ENCODE measurements around the gene TMPRSS4. TPM values are rescaled to one million over a fixed set of nuclear protein-coding genes. Genes with fewer than 3 reads are reported as not detected.

Gene TMPRSS4
- total RNA-seq, 1 experiment from 2014 or later = 1.5 TPM

- POLR2A ChIA-PET = no interaction called here
- Histone ChIP-seq H3K9ac (ENCODE audit: low read length) (no peak overlapping the region), H3K4me1 (ENCODE audit: control insufficient read depth in 1 of 2, insufficient read depth in 2 of 2, low read length in 2 of 2) (no peaks in the 10 kb centered on the region; a peak in 1 of 4 replicates), H3K4me3 (replicated peaks in 1 of 2; ENCODE audit: low read depth in 1 of 2, low read length in 2 of 2) (no peak overlapping the region), H3K27ac (ENCODE audit: low read depth, low read length) (no peak overlapping the region), H3K9me3 (ENCODE audit: control insufficient read depth in 1 of 2, insufficient read depth in 1 of 2, low read depth in 1 of 2, low read length in 2 of 2) (no peaks in the 10 kb centered on the region; a peak in 1 of 4 replicates), H3K4me2 (ENCODE audit: low read length) (no peak overlapping the region), H3K36me3 (ENCODE audit: control insufficient read depth in 1 of 2, insufficient read depth in 2 of 2, low read length in 2 of 2) (no peaks in the 10 kb centered on the region), H3K79me2 (ENCODE audit: insufficient read depth, low read length) (no peaks in the 10 kb centered on the region), H3K27me3 (ENCODE audit: insufficient read depth, low read length) (peaks cover under 1% of the 10 kb centered on the region; the same call in 1 of the 2 replicates), H3K9me2 (ENCODE audit: insufficient read depth) (no peaks in the 10 kb centered on the region), H2AFZ (ENCODE audit: low read depth, low read length, poor library complexity, severe bottlenecking) (no peak overlapping the region), H4K20me1 (ENCODE audit: insufficient read depth) (no peaks in the 10 kb centered on the region)
- intact Hi-C loops (cut with micrococcal nuclease) = no loop called here
- DNase-seq (ENCODE audit: low read depth, low spot score) (no peak), ATAC-seq (no peak)
- no TSS peak for BruUV-seq (replicated peaks)
- RAD21 ChIA-PET (ENCODE audit: low non-redundant PET in 1 of 2, low total read pairs in 2 of 2, uncharacterized antibody in 2 of 2, unreplicated experiment in 2 of 2) = no interaction called here
- TF ChIP-seq SIN3A (IDR thresholded peaks at IDR 0.05; ENCODE audit: low read depth) (no peak), RAD21 (IDR thresholded peaks at IDR 0.05; ENCODE audit: low read depth) (no peak), MAX (IDR thresholded peaks at IDR 0.05) (no peak), ZNF274 (IDR thresholded peaks at IDR 0.05; ENCODE audit: low read depth, low read length) (no peak), CTCF (IDR thresholded peaks at IDR 0.05 in 2 of 3, conservative IDR thresholded peaks at IDR 0.05 in 1 of 3; ENCODE audit: borderline replicate concordance in 1 of 3, insufficient read depth in 1 of 3, low read depth in 2 of 3, low read length in 2 of 3) (no peak), ZFX (IDR thresholded peaks at IDR 0.05) (no peak), EGR1 (IDR thresholded peaks at IDR 0.05; ENCODE audit: low read depth) (no peak)
- CTCF ChIA-PET = no interaction called here
These were observed 13.8 kb downstream of the TMPRSS4 start for GRCh38 chr11:118090545-118091162.

GRCh38 chr11:118091690-118092089, 14.8 kb downstream of the TMPRSS4 start:
- ChIA-PET CTCF (no interaction called here), POLR2A (no interaction called here), RAD21 (ENCODE audit: low non-redundant PET in 1 of 2, low total read pairs in 2 of 2, uncharacterized antibody in 2 of 2, unreplicated experiment in 2 of 2) (no interaction called here)
- H3K9me2 ChIP-seq (ENCODE audit: insufficient read depth) = no peaks in the 10 kb centered on the region
- intact Hi-C loops (cut with micrococcal nuclease) = no loop called here
- no peaks in the 10 kb centered on the region; a peak in 1 of 4 replicates for H3K9me3 ChIP-seq (ENCODE audit: control insufficient read depth in 1 of 2, insufficient read depth in 1 of 2, low read depth in 1 of 2, low read length in 2 of 2)
- TF ChIP-seq POLR2A (IDR thresholded peaks at IDR 0.05; ENCODE audit: borderline replicate concordance, extremely low read depth, insufficient read depth, insufficient read length) (no peak), ELF1 (IDR thresholded peaks at IDR 0.05; ENCODE audit: borderline replicate concordance, low read depth) (no peak), SIN3A (IDR thresholded peaks at IDR 0.05; ENCODE audit: low read depth) (no peak), YY1 (IDR thresholded peaks at IDR 0.05; ENCODE audit: extremely low read depth, insufficient replicate concordance, low read depth, low read length) (no peak), RAD21 (IDR thresholded peaks at IDR 0.05; ENCODE audit: low read depth) (no peak), POLR2AphosphoS5 (IDR thresholded peaks at IDR 0.05; ENCODE audit: low read depth, low read length) (no peak), ZFX (IDR thresholded peaks at IDR 0.05) (no peak), SRF (IDR thresholded peaks at IDR 0.05; ENCODE audit: low read depth) (no peak)
- H3K79me2 ChIP-seq (ENCODE audit: insufficient read depth, low read length) = no peaks in the 10 kb centered on the region
- ATAC-seq (no peak), DNase-seq (ENCODE audit: low read depth, low spot score) (no peak)
- H4K20me1 ChIP-seq (ENCODE audit: insufficient read depth) = no peaks in the 10 kb centered on the region
- no peaks in the 10 kb centered on the region for H3K27me3 ChIP-seq (ENCODE audit: insufficient read depth, low read length)
- no peak overlapping the region for H3K9ac ChIP-seq (ENCODE audit: low read length)
- no peaks in the 10 kb centered on the region for H3K36me3 ChIP-seq (ENCODE audit: control insufficient read depth in 1 of 2, insufficient read depth in 2 of 2, low read length in 2 of 2)
- no peaks in the 10 kb centered on the region; a peak in 1 of 4 replicates for H3K4me1 ChIP-seq (ENCODE audit: control insufficient read depth in 1 of 2, insufficient read depth in 2 of 2, low read length in 2 of 2)
- no TSS peak for BruUV-seq (replicated peaks)
- H3K4me3 ChIP-seq (replicated peaks in 1 of 2; ENCODE audit: low read depth in 1 of 2, low read length in 2 of 2) = no peak overlapping the region
- H3K4me2 ChIP-seq (ENCODE audit: low read length) = no peak overlapping the region
- no peak overlapping the region for H3K27ac ChIP-seq (ENCODE audit: low read depth, low read length)
- no peak overlapping the region for H2AFZ ChIP-seq (ENCODE audit: low read depth, low read length, poor library complexity, severe bottlenecking)

Data from HCT116 (cell line).